HG03064 (cell line): Measurements from ENCODE around the gene TUBA1B.
"Not testable (repeated sequence)": the region's sequence is repeated elsewhere in the genome, so short reads cannot be mapped to it uniquely, and the experiment has no call there.

Source experiments
- ATAC-seq: cut with Tn5 transposase; IDR thresholded peaks from one replicate; pipeline ENCODE4 v1.9.1; 2021; ENCODE audit warnings: low read depth; ENCODE audit not compliant: unreplicated experiment

The TUBA1B gene

DNA sequence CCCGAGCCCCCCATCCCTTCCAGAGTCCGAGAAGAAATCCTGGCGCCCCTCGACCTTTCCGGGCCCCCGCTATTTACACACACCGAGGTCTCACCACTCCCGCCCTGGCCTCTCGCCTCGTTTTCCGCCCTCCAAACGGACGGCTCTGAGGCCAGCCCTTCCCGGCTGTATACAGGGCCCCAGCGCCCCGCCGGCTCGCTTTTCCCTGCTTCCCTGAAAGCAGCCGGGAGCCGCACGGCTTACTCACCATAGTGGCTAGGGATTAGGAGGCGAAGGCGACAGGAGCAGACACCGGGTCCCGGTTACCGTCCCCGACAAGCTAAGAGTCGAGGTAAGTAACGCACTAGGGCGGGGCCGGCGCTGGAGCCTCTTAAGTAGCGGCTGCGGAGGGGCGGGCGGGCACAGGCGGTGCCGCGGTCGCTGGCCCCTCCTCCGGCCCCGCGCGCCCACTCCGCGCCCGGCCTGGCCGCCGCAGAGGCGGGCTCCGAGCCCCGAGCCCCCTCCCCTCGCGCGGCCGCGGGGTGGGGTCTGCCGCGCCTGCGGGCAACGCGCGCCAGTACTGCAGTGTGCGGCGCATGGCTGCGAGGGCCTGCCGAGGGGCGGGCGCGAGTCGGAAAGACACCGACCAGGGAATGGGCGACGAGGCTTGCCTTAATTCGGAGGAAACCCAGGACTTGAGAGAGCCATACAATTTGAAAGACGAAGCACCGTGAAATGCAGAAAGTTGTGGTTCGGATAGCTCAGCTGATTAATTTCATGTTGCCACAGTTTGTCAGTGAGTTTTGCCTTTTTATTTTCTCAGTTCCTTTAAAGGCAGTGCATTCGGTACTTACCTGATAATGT, at the start of gene TUBA1B:
Gene TUBA1B (minus strand): TSS at position 345 of the 843 bp plus-strand sequence. CDS start 95 bp downstream, at position 250.
- peak; percentile 59 for ATAC-seq

DNA sequence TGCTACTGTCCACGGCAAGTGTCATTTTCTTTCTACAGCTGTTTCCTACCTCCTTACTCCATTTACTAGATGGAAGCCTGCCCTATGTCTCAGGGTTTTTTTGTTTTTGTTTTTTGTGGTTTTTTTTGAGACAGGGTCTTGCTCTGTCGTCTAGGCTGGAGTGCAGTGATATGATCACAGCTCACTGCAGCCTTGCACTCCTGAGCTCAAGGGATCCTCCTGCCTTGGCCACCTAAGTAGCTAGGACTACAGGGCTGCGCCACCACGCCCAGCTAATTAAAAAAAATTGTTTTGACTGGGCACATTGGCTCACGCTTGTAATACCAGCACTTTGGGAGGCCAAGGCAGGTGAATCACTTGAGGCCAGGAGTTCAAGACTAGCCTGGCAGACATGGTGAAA, 43.0 kb upstream of the TUBA1B start:
- no peak for ATAC-seq

DNA sequence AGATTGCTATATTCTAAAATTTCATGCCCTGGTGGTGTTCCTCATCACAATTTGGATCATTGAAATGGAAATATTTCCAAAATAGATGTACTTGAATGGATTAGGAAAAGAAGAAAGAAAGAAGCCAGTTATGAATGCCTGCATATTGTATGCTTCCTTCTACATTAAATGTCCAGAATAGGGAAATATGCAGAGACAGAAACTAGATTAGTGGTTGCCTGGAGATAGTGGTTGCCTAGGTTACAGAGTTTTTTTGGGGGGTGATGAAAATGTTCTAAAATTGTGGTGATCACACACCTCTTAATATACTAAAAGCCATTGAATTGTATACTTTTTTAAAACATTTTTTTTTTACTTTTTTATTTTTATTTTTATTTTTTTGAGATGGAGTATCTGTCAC, 39.7 kb upstream of the TUBA1B start:
- no peak for ATAC-seq

- no peak for ATAC-seq
Observed at GRCh38 chr12:49165114-49165513, 33.9 kb upstream of the TUBA1B start.

- not testable (repeated sequence) for ATAC-seq
Observed at GRCh38 chr12:49161901-49162300, 30.7 kb upstream of the TUBA1B start.

GRCh38 chr12:49161092-49161795, 30.0 kb upstream of the TUBA1B start:
- ATAC-seq = no peak

DNA sequence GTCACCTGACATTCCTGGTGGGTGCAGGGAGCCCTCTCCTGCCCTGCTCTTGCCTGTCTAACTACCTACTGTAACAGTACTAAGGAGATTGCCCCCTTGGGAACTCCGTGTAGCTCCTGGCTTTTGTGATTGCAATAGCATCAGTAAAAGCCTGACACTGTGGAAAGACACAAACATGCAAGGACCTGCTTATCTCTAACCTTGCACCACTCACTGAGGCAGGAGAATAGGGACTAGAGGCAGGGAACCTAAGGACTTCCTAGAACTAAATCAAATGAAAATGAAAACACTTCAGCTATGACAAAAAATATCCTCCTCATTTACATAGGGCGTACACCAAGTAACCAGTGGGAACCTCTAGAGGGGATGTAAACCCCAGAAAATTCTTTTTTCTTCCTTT, 29.2 kb upstream of the TUBA1B start:
- ATAC-seq = no peak

DNA sequence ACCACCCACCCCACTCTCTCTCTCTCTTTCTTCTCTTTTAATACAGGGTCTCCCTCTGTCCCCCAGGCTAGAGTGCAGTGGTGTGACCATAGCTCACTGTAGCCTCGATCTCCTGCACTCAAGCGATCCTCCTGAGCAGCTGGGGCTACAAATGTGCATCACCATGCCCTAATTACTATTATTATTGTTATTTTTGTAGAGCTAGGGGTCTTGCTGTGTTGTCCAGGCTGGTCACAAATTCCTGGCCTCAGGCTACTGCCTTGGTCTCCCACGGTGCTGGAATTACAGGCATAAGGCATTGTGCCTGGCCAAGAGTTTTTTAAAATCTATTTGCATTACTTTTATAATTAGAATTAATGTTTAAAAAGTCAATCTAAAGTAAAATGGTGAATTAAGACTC, 23.0 kb upstream of the TUBA1B start:
- ATAC-seq = no peak

DNA sequence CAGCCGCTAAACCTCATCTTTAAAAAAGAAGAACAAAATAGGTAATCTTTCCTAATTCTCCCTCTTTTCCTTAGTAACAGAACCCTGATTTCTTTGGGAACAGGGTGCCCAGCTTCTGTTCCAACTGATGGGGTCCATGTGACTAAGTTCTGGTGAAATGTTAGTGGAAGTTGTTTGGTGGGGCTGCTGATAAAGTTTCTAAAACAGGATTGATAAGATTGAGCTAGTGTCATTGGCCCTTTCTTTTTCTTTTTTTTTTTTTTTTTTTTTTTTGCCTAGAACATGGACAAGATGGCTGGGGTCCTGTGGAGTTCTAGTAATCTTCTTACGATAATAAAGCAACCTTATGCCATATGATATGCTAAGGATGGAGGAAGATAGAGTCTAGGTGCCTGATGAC, 16.2 kb upstream of the TUBA1B start:
- ATAC-seq = no peak

DNA sequence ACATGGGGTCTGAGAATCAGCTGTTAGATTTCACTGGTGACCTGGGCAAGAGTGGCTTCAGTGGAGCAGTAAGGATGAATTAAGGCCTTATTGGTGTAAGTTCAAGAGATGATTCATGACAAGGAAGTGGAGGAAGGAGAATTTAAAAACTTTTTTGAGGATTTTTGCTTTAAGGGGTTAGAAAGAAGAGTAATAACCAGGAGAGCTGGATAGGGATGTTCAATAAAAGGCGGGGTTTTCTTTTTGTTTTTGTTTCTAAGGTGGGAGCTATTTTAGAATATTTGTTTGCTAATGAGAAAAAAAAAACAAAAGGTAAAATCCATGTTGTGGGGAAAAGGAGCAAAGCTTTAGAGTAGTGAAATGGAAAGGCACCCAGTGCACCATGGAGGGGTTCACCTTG, 15.2 kb upstream of the TUBA1B start:
- ATAC-seq = no peak

DNA sequence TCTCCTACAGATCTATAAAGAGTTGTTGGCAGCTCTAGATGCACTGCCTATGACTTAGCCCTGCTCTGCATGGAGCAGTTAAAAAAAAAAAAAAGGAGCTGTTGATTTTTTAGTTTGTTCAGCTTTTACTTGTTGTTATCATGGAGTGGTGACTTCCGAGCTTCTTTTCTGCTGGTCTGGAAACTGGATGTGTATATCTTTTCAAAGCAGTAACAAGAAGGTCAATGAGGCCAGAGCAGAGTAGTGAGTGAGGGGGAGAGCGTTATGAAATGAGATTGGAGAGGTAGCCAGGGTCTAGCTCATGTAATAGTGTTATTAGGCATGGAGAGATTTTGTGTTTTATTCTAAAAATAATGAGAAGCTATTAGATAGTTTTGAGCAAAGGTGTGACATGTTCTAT, 13.2 kb upstream of the TUBA1B start:
- no peak for ATAC-seq

- no peak for ATAC-seq
Observed at GRCh38 chr12:49138999-49139398, 7.8 kb upstream of the TUBA1B start.

DNA sequence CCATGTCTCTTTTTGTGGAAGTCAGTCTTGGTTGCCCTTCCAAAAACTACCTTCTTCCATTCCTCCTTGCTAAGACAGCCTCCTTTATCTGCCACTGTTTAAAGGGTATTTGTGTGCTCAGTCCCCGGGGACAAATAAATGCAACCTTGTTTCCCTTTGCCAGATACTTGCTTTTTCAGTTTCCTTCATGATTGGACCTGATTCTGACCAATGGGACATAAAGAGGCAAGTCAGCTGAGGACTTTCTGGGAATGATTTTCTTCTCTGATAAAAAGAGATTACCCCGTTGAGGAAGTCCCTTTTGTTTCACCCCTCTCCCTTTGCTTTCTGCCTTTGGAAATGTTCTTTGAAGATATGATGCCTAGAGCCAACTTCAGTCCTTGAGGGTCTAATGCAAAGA, 7.4 kb upstream of the TUBA1B start:
- ATAC-seq = no peak

GRCh38 chr12:49137476-49137875, 6.3 kb upstream of the TUBA1B start:
- ATAC-seq = no peak

GRCh38 chr12:49136997-49137396, 5.8 kb upstream of the TUBA1B start:
- ATAC-seq = not testable (repeated sequence)

GRCh38 chr12:49133590-49133989, 2.4 kb upstream of the TUBA1B start:
- no peak for ATAC-seq

GRCh38 chr12:49133014-49133413, 1.8 kb upstream of the TUBA1B start:
- ATAC-seq = no peak

- peak; percentile 0 for ATAC-seq
Observed at GRCh38 chr12:49131894-49132461, 783 bp upstream of the TUBA1B start.

GRCh38 chr12:49130151-49131050, 794 bp downstream of the TUBA1B start:
- ATAC-seq = peak; percentile 45

- ATAC-seq = no peak
Observed at GRCh38 chr12:49129332-49130150, 1.7 kb downstream of the TUBA1B start.
